GM19238 (cell line): Measurements from ENCODE around the gene FOXD4L6.
"Not testable (repeated sequence)": the region's sequence is repeated elsewhere in the genome, so short reads cannot be mapped to it uniquely, and the experiment has no call there.

Source experiments
- DNase-seq: peaks from one replicate; pipeline ENCODE4 v3.0.0; 2011; ENCODE audit warnings: low spot score; ENCODE audit not compliant: insufficient read length

FOXD4L6 gene

DNA sequence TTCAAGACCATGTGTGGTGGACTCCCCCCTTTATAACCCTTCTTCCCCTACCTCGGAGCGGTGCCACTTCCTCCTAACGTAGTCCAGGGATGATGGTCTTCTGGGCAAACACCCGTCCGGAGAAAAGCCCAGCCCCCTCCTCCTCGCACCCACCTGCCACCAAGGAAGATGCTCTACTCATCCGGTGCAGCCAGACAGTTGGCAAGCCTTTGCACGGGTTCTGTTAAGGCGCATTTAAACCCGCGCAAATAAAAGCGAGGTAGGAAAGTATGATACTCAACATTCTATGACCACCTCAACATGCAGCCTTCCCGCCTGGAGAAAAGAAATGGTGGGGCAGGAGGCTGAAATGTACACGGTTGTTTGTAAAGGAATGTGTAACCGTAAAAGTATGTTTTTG lies at the start of gene FOXD4L6:
Gene FOXD4L6, minus strand, starts transcription at position 101 of the 400 bp plus-strand sequence. CDS start 298 bp downstream, outside the sequence.
- not testable (repeated sequence) for DNase-seq

DNA sequence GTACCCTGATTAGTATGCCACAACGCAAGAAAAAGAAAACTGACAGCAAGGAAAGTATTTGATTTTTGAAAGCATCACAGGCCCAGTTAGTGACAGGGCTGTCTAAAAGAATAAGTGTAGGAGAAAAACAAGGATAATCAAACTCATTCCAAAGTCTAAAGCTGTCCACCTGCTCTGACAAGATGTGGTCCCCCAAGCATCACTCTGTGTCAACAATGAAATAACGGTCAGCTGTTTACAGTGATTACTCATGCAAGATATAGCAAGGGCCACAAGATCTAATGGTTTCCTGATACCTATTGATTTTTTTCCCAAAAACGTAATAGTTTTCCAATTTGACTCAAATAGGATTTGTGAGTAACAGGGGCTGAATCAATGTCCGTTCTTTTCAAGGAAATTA lies 46.5 kb upstream of the FOXD4L6 start:
- DNase-seq, result not testable (repeated sequence)

DNA sequence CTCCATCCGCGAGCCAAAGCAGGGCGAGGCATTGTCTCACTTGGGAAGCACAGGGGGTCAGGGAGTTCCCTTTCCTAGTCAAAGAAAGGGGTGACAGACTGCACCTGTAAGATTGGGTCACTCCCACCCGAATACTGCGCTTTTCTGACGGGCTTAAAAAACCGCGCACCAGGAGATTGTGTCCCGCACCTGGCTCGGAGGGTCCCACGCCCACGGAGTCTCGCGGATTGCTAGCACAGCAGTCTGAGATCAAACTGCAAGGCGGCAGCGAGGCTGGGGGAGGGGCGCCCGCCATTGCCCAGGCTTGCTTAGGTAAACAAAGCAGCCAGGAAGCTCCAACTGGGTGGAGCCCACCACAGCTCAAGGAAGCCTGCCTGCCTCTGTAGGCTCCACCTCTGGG lies 21.6 kb upstream of the FOXD4L6 start:
- DNase-seq, result not testable (repeated sequence)

DNA sequence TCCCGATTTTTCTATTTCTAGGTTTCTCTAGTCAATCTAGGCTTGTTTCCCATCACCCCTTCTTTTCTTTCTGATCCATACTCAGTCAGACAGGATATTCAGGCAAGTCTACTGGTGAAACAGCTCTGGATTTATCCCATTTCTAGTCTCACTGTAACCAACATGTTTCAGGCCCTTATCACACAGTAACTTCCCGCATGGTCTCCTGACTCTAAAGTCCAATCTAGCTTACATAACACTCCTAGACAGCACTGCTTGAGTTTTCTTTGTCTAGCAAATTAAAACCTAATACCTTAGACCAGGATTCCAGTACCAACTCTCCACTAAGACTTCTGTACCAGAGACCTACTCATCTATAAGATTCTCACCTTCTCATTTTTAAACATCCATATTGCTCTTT lies 13.4 kb upstream of the FOXD4L6 start:
- not testable (repeated sequence) for DNase-seq

DNA sequence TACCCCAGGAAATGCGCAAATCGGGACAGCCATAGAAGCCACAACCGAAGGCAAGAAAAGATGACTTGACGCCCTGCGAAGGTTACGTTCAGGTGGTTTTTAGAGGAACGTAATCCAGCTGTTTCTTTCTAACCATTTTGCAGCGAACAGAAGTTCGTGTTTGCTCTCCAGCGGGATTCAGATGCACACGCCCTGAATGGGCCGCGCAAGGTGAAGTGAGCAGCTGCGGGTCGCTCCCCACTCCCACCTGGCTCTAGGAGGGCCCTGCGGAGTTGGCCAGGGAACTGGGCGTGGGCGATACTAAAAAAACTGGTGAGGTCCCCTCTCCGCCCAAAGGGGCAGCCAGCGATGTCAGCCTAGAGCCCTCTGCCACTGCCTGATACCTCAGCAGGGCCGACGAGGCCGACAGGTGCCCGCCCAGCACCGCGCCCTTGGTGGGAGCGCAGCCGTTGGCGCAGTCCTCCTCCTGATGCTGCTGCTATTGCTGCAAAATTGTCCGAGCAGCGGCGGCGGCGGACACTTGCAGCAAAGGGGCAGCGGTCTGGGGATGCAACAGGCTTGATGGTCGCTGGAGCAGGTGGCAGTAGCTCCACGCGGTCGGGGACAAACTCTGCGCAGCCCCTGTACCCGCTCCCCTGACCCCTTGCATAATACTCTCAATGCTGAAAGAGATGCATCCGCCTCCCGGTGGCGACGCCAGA lies 1.6 kb downstream of the FOXD4L6 start:
- DNase-seq, result not testable (repeated sequence)

DNA sequence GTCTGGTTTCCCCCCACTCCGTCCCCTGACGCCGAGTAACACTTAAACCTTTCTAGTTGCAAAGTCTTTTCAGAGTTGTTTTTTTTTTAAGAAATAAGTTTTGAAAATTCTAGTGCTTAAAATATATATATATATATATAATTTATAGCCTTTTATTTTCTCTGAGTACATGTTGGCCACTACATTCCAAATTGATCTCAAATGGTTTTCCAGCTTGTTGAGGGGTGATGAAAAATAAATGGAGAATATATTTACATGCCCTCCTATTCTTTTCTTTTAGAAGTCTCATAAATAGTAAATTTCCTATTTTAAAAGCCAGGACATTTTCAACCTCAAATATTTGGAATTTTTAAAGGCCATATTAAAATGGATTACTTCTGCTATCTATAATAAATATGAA lies 2.5 kb downstream of the FOXD4L6 start:
- DNase-seq, result not testable (repeated sequence)

DNA sequence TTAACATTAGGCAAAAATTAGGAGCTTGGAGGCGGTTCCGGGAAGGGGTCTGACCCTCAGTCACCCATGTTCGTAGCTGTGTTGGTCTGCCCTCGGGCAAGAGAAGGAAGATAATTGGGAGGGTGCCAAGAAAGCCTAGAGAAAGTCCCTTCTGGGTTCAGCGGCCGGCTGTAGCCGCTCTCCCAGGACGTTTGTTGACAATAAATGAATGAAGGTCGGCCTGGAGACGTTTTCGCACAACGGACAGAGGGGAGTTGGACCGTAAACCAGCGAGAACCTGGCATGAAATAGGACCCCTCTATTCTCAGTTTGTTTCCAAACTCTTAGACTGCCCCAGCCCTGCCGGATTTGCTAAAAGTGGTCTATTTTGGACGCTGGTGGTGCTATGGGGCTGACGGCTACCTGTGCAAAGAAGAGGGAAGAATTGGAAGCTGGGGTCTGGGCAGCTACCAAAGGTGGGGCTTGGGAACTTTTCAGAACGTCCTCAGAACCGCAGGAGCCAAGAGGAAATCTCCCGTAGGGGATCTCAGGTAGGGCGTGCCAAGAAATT lies 3.3 kb downstream of the FOXD4L6 start:
- DNase-seq, result not testable (repeated sequence)

DNA sequence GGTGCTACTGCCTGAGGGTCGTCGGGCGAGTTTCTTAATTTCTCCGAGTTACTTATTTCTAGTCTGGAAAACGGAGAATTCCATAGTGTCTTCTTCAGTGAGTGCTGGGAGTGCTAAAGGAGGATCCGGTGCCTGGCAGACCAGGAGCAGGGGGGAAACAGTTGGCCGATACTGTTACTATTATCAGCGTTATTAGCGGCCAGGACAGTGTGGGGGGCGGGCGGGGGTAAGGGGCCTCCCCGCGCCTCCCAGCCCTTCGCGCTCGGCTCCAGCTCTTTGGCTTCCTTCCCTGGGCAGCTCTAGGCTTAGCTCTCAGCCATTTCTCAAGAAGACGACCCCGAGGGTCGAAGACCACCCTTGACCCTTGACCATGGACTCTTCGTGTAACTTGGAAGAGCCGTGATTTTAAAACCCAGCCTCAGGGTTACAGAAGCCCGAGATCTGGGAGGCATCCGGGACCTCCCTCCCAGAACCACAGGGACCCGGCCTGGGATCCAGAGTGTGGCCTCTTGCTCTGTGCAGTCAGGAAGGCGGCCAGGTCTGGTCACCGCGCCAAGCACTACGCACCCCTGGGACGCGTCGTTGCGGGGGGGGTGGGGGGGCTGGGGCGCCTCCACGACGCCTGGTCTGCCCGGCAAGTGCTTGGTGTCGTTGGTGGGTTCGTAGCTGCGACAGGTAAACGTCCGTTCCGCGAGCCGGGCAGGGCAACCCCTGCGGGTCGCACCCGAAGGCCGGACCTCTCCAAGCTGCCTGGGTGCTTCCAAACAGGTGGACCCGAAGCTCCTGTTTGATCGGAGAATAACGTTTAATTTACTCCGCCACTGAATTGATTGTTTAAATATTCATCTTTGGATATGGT lies 4.0 kb downstream of the FOXD4L6 start:
- DNase-seq, result not testable (repeated sequence)

DNA sequence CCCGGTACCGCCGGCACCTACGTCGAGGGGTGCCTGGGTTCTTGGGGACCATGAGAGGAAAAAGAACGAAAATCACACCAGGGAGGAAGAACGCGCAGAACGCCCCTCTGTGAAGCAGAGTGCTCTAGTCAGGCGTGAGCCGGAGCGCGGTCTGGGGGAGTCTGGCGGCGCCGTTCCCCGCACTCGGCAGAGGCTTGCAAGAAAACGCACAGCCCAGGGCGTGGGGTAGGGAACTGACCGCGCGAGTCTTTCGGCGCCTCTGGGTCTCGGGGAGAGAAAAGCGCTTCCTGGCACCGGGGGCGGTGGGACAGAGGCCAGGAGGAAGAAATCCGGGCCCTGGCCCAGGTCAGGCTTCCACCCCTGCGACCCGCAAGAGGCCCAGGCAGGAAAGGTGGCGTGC lies 4.7 kb downstream of the FOXD4L6 start:
- DNase-seq, result not testable (repeated sequence)

DNA sequence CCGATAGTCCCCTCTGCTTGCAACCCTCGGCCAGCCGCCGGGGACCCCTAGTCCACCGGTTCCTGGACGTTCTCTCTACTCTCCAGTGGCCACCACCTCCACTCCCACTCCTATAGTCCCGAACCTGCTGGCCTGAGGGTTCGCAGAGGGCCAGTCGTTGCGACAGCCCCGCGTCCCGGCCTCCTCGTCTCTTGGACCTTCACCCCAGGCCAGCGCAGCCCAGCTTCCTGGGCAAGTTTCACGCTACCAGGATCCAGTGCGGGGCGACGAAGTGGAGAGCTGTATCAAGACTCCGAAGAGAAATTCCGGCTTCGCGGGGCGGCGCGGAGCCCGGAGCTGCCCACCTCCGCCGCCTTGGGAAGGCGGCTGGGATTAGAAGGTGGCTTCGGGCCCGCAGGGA lies 5.1 kb downstream of the FOXD4L6 start:
- DNase-seq, result not testable (repeated sequence)

DNA sequence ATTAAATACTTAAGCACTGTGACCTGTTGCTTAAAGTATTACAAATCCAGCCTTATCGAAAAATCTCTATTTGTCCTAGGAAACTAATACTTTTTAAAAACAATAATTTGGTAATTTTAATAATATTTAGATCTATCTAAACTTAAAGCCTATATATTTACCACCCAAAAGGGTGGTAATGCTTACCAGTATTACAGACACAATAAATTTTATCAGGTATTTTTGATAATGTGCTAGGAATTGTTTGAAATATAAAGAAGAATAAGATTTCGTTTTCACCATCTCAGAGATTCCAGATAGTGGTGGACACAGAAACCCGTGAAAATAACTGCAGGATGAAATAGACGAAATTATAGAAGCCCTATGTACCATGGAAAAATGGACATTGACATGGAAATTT lies 7.8 kb downstream of the FOXD4L6 start:
- not testable (repeated sequence) for DNase-seq

DNA sequence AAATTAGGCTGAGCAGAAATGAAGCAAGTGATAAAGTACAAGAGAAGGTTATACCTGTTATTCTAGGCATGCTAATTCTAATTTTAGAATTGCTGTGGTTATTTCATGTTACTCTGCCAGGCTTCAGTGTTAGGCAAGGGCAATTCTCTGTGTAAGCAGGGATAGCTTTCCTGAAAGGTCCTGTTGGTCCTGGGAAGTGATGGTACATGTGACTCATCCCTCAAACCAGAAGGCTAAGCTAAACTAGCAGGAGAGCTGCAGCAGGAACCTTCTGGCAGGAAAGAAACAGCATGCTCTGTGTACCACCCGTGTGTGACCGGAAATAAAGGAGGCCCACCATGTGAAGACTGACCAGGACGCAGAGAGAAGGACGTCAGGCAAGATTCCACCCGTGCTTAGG lies 8.8 kb downstream of the FOXD4L6 start:
- not testable (repeated sequence) for DNase-seq

DNA sequence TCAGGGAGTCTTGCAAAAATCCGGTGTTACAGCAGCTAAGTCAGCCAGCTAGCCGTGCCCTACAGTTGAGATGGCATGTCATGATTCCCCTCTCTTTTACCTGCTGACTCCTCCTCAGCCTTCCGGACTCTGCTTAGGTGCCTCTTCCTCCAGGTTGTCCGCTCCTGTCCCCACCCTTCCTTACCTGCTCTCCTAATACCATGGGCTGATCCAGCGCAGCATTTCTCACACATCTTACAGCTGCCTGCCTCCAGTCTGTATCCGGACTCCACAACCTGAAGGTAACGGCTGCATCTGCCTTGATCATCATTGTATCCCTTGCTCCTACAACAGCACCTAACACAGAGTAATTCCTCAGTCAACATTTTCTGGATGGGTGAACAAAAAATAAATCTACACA lies 9.2 kb downstream of the FOXD4L6 start:
- DNase-seq, result not testable (repeated sequence)

DNA sequence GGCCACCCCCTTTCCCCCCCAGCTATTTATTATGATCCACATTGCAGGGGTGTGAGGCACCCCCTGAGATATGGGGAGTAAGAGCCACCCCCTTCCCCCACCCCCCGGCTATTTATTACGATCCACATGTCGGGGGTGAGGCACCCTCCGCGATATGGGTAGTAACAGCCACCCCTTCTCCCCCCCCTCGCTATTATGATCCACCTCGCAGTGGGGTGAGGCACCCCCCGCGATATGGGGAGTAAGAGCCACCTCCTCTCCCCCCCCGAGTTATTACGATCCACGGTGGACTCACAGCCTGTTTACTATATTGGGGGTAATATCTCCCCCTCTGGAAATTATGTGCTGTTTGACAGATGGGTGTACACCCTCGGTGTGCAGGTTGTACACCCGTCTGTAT lies 15.1 kb downstream of the FOXD4L6 start:
- not testable (repeated sequence) for DNase-seq

DNA sequence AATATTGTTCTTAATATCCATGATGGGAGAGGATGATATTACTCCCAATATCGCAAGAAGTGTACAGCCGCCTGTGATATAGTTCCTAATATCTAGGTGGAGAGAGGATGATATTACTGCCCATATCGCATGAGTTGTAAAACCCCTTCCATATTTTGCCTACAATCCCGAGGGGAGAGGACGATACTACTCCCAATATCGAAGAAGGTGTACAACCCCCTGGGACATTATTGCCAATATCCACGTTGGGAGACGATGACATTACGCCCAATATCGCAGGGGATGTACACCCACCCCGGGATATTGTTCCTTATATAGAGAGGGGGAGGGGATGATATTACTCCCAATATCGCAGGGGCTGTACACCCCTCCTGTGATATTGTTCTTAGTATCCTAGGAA lies 17.1 kb downstream of the FOXD4L6 start:
- DNase-seq, result not testable (repeated sequence)

DNA sequence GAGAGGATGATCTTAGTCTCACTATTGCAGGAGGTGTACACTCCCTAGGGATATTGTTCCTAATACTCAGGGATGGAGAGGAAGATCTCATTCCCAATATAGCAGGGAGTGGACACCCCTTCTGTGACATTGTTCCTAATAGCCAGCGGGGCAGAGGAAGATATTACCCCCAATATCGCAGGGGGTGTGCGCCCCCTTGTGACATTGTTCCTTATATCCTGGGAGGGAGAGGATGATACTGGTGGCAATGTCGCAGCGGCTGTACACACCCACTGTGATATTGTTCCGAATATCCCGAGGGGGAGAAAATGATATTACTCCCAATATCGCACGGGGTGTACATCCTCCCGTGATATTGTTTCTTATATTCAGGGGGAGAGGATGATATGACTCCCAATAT lies 17.6 kb downstream of the FOXD4L6 start:
- not testable (repeated sequence) for DNase-seq

DNA sequence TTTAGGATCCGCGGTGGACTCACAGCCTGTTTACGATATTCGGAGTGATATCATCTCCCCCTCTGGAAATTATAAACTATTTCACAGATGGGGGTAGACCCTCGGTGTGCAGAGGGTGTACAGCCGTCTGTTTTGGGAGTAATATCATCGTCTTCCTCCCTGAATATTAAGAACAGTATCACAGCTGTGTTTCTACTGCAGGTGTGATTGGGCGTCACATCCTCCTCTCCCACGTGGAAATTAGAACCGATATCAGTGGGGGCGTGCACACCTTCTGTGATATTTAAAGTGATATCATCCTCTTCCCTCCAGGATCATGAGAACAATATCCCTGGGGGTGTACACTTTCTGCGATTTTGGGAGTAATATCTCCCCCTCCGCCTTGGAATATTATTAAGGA lies 19.2 kb downstream of the FOXD4L6 start:
- DNase-seq, result not testable (repeated sequence)

DNA sequence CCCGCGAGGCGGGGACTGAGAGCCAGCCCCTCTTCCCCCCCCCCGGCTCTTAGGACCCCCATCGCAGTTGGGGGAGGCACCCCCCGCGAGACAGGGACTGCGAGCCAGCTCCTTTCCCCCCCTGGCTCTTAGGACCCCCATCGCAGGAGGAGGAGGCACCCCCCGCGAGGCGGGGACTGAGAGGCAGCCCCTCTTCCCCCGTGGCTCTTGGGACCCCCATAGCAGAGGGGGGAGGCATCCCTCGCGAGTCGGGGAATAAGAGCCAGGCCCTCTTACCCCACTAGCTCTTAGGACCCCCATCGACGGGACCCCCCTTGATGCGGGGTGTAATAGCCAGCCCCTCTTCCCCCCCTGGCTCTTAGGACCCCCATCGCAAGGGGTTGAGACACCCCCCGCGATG lies 19.7 kb downstream of the FOXD4L6 start:
- not testable (repeated sequence) for DNase-seq

DNA sequence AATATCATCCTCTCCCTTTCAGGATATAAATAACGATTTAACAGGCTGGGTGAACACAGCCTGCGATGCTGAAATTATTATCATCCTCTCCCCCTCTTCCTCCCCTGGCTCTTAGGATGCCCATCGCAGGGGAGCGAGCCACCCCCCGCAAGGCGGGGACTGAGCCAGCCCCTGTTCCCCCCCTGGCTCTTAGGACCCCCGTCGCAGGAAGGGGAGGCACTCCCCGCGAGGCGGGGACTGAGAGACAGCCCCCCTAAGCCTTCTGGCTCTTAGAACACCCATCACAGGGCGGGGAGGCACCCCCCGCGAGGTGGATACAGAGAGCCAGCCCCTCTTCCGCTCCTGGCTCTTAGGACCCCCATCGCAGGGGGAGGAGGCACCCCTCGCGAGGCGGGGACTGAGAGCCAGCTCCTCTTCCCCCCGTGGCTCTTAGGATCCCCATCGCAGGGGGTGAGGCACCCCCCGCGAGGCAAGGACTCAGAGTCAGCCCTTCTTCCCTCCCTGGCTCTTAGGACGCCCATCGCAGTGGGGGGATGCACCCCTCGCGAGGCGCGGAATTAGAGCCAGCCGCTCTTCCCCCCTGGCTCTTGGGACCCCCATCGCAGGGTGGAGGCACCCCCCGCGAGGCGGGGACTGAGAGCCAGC lies 21.9 kb downstream of the FOXD4L6 start:
- not testable (repeated sequence) for DNase-seq

DNA sequence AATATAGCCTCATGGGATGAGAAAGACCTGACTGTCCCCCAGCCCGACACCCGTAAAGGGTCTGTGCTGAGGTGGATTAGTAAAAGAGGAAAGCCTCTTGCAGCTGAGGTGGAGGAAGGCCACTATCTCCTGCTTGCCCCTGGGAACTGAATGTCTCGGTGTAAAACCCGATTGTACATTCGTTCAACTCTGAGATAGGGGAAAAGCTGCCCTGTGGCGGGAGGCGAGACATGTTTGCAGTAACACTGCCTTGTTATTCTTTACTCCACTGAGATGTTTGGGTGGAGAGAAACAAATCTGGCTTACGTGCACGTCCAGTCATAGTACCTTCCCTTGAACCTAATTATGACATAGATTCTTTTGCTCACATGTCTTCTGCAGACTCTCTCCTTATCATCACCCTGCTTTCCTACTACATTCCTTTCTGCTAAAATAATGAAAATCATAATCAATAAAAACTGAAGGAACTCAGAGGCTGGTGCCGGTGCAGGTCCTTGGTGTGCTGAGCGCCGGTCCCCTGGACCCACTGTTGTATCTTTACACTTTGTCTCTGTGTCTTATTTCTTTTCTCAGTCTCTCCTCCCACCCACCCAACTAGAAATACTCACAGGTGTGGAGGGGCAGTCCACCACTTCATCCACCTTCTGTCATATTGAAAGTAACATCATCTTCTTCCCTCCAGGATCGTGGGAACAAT lies 22.8 kb downstream of the FOXD4L6 start:
- DNase-seq, result not testable (repeated sequence)

DNA sequence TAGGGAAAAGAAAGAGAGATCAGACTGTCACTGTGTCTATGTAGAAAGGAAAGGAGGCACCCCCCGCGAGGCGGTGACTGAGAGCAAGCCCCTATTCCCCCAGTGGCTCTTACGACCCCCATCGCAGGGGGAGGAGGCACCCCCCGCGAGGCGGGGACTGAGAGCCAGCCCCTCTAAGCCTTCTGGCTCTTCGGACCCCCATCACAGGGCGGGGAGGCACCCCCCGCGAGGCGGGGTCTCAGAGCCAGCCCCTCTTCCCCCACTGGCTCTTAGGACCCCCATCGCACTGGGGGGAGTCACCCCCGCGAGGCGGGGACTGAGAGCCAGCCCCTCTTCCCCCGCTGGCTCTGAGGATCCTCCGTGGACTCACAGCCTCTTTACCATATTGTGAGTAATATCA lies 23.9 kb downstream of the FOXD4L6 start:
- not testable (repeated sequence) for DNase-seq
